Endodermal cell (in vitro differentiated cells): Measurements from ENCODE around the gene ANKFN1. TPM values are rescaled to one million over a fixed set of nuclear protein-coding genes. Genes with fewer than 3 reads are reported as not detected.

ENCODE experiments used
- DNase-seq: peaks from one replicate; pipeline ENCODE4 v3.0.0-alpha.2; 2017
- H3K27ac ChIP-seq: 2 replicates; pipeline ENCODE4 v1.5.1; 2013; ENCODE audit warnings: mild to moderate bottlenecking, low read depth, low read length, moderate library complexity
- H3K27me3 ChIP-seq: 2 replicates; pipeline ENCODE4 v1.6.1; 2013; ENCODE audit warnings: mild to moderate bottlenecking, low read length, moderate library complexity; ENCODE audit not compliant: insufficient read depth, control insufficient read depth, poor library complexity, severe bottlenecking
- H3K36me3 ChIP-seq: 2 replicates; pipeline ENCODE4 v1.7.0; 2013; ENCODE audit warnings: mild to moderate bottlenecking, low read length, moderate library complexity; ENCODE audit not compliant: control insufficient read depth, insufficient read depth
- H3K4me1 ChIP-seq: one replicate; pipeline ENCODE4 v1.7.0; 2013; ENCODE audit warnings: low read length; ENCODE audit not compliant: control insufficient read depth, insufficient read depth
- H3K4me3 ChIP-seq: 2 replicates; pipeline ENCODE4 v1.5.1; 2013; ENCODE audit warnings: mild to moderate bottlenecking, low read length, moderate library complexity
- H3K9ac ChIP-seq: 2 replicates; pipeline ENCODE4 v1.6.1; 2013; ENCODE audit warnings: mild to moderate bottlenecking, low read length, moderate library complexity; ENCODE audit not compliant: poor library complexity, severe bottlenecking; ENCODE audit errors: extremely low read depth
- H3K9me3 ChIP-seq: 2 replicates; pipeline ENCODE4 v1.6.1; 2013; ENCODE audit warnings: mild to moderate bottlenecking, low read length, moderate library complexity; ENCODE audit not compliant: control insufficient read depth
- H3K27ac Mint-ChIP-seq: 2 replicates; pipeline ENCODE4 v1.8.0; 2020; ENCODE audit warnings: mixed read lengths
- H3K27me3 Mint-ChIP-seq: 2 replicates; pipeline ENCODE4 v1.8.0; 2021; ENCODE audit warnings: mild to moderate bottlenecking, mixed read lengths; ENCODE audit not compliant: insufficient read depth
- H3K36me3 Mint-ChIP-seq: 2 replicates; pipeline ENCODE4 v1.8.0; 2020; ENCODE audit warnings: low read depth, mixed read lengths
- H3K4me1 Mint-ChIP-seq: 2 replicates; pipeline ENCODE4 v1.8.0; 2020; ENCODE audit warnings: mixed read lengths
- H3K4me3 Mint-ChIP-seq: 2 replicates; pipeline ENCODE4 v1.8.0; 2020; ENCODE audit warnings: mild to moderate bottlenecking, moderate library complexity, mixed read lengths
- H3K9me3 Mint-ChIP-seq: 2 replicates; pipeline ENCODE4 v1.8.0; 2020; ENCODE audit warnings: mild to moderate bottlenecking, mixed read lengths
- WGBS, 2 experiments: methylation state at CpG; one replicate each; pipeline versions ENCODE4 v1.1.5 to v1.1.7; 2013; ENCODE audit warnings: missing lambda C conversion rate in 2 of 2, mixed read lengths in 1 of 2; ENCODE audit not compliant: insufficient coverage in 1 of 2, insufficient read length in 1 of 2; 5-methylcytosine and 5-hydroxymethylcytosine counted together
- total RNA-seq, 2 donors: library from RNA; stranded (reverse); fragmentation: NEBNext Ultra II Directional in 1 of 2; extraction: Animal tissue kit (Norgen Biotek cat#: 25700) in 1 of 2; gene quantifications; 2 replicates in 1 of 2; 3 replicates in 1 of 2; pipeline ENCODE4 v1.2.1, GENCODE V29; 2021
- TF ChIP-seq, protein P1 (sequence below): fragments of 200-600 bp; sonication (generic); conservative IDR thresholded peaks from 2 replicates; pipeline ENCODE4 v1.5.0; 2021; ENCODE audit warnings: antibody characterized with exemption, mild to moderate bottlenecking

The ANKFN1 gene
- total RNA-seq, 2 donors from 2014 or later: not detected

DNA sequence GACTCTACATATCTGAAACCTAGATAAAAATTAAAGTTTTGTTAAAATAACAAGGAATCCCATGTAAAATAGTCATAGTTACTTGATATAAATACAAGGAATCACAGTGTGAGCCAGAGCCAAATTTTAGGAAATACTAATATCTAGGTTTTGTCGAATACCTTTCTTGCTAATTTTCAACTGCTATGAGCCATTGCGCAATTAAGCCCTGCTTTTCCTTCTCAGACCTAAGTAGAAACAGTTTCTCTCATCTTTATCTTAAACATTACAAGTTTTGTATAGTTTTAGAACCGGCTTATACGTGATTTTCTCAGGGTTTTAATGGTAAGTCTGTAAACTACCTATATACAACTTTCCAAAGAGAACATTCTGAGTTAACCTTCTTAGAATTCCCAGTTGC is 282.9 kb downstream of the ANKFN1 start:
- Mint-ChIP-seq H3K27ac (no peak overlapping the region), H3K36me3 (no peaks in the 10 kb centered on the region), H3K4me1 (peaks cover 21% of the 10 kb centered on the region), H3K27me3 (no peaks in the 10 kb centered on the region), H3K4me3 (no peak overlapping the region), H3K9me3 (no peaks in the 10 kb centered on the region)
- no peak for DNase-seq
- 97 to 100% methylated on average over 3 to 4 of the region's 4 CpGs for WGBS, 2 experiments
- Histone ChIP-seq H3K36me3 (no peaks in the 10 kb centered on the region), H3K9ac (no peak overlapping the region), H3K9me3 (no peaks in the 10 kb centered on the region), H3K4me3 (no peak overlapping the region), H3K27me3 (no peaks in the 10 kb centered on the region), H3K27ac (no peak overlapping the region), H3K4me1 (peaks cover 11% of the 10 kb centered on the region)
- TF ChIP-seq, protein P1, sequence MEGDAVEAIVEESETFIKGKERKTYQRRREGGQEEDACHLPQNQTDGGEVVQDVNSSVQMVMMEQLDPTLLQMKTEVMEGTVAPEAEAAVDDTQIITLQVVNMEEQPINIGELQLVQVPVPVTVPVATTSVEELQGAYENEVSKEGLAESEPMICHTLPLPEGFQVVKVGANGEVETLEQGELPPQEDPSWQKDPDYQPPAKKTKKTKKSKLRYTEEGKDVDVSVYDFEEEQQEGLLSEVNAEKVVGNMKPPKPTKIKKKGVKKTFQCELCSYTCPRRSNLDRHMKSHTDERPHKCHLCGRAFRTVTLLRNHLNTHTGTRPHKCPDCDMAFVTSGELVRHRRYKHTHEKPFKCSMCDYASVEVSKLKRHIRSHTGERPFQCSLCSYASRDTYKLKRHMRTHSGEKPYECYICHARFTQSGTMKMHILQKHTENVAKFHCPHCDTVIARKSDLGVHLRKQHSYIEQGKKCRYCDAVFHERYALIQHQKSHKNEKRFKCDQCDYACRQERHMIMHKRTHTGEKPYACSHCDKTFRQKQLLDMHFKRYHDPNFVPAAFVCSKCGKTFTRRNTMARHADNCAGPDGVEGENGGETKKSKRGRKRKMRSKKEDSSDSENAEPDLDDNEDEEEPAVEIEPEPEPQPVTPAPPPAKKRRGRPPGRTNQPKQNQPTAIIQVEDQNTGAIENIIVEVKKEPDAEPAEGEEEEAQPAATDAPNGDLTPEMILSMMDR: no peak

DNA sequence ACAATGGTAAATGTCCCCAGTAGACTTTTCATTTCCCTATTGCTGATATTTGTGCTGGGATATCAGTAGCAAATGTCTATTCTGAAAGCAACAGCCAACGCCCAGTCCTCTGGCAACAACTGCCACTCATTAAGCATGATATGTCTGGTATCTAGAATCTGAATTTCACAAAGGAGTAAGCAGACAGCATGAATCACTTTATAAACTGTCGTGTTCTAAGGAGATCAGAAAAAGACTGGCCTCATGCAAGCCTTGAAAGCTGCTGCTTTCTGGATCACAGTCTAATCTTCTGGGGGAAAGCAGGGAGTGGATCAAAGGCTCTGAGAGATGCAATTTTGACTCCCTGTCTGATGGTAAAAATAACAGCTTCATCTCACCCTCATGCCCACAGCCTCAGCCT is 287.1 kb downstream of the ANKFN1 start:
- DNase-seq: no peak
- H3K27me3 ChIP-seq: no peaks in the 10 kb centered on the region
- no peak overlapping the region for H3K9ac ChIP-seq
- TF ChIP-seq, protein P1: no peak
- 83 to 85% methylated on average over 2 of the region's 2 CpGs for WGBS, 2 experiments
- H3K36me3 ChIP-seq: no peaks in the 10 kb centered on the region
- H3K4me1 ChIP-seq: peaks cover 19% of the 10 kb centered on the region
- H3K4me3 ChIP-seq: no peak overlapping the region
- Mint-ChIP-seq H3K27me3 (no peaks in the 10 kb centered on the region), H3K9me3 (no peaks in the 10 kb centered on the region), H3K27ac (no peak overlapping the region), H3K4me1 (peaks cover 15% of the 10 kb centered on the region), H3K4me3 (no peak overlapping the region), H3K36me3 (no peaks in the 10 kb centered on the region)
- no peak overlapping the region for H3K27ac ChIP-seq
- no peaks in the 10 kb centered on the region for H3K9me3 ChIP-seq

DNA sequence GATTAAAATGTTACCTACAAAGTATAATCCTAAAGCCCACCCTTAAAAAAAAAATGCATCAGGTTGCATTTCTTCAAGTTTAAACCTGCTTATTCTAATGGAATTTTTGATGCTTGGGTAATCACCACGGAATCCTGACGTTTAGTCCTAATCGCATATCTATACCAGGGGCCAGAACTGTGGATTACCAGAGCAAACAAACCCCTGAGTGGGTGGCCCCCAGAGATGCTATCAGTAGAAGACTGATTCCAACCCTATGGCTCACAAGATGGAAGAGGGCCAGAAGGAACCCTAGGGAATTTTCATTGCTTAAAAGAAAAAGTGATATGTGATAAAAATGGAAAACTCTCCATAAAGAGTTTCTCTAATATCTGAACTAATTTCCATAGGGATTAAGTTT is 288.0 kb downstream of the ANKFN1 start:
- no peaks in the 10 kb centered on the region for H3K36me3 ChIP-seq
- peaks cover 19% of the 10 kb centered on the region for H3K4me1 ChIP-seq
- H3K9ac ChIP-seq: no peak overlapping the region
- no peak overlapping the region for H3K27ac ChIP-seq
- Mint-ChIP-seq H3K36me3 (no peaks in the 10 kb centered on the region), H3K4me3 (no peak overlapping the region), H3K9me3 (no peaks in the 10 kb centered on the region), H3K27me3 (no peaks in the 10 kb centered on the region), H3K4me1 (peaks cover 11% of the 10 kb centered on the region), H3K27ac (no peak overlapping the region)
- WGBS, 2 experiments: 40 to 53% methylated on average over 3 of the region's 3 CpGs
- DNase-seq: no peak
- H3K4me3 ChIP-seq: no peak overlapping the region
- TF ChIP-seq, protein P1: no peak
- H3K9me3 ChIP-seq: no peaks in the 10 kb centered on the region
- no peaks in the 10 kb centered on the region for H3K27me3 ChIP-seq
